NCI-H2107 (cell line): ENCODE results near the gene LMBR1.
A peak's percentile ranks its signal among the peaks of the same experiment; 100 is the strongest.

Experiments used
- DNase-seq: peaks from one replicate; lab custom pipeline; 2025; lab: John Stamatoyannopoulos, UW

The LMBR1 gene

GRCh38 chr7:156795415-156795814, 97.6 kb downstream of the LMBR1 start:
- DNase-seq: no peak

GRCh38 chr7:156793334-156793733, 99.6 kb downstream of the LMBR1 start:
- DNase-seq: no peak

GRCh38 chr7:156792611-156793010, 100.4 kb downstream of the LMBR1 start:
- DNase-seq: no peak

GRCh38 chr7:156791241-156791640, 101.7 kb downstream of the LMBR1 start:
- DNase-seq: no peak

- no peak for DNase-seq
Measured at GRCh38 chr7:156790264-156790663, 102.7 kb downstream of the LMBR1 start.

GRCh38 chr7:156785998-156786543, 106.9 kb downstream of the LMBR1 start:
- no peak for DNase-seq

GRCh38 chr7:156783864-156784263, 109.1 kb downstream of the LMBR1 start:
- no peak for DNase-seq

GRCh38 chr7:156781972-156782371, 111.0 kb downstream of the LMBR1 start:
- DNase-seq: no peak

GRCh38 chr7:156780724-156781455, 112.1 kb downstream of the LMBR1 start:
- no peak for DNase-seq

- no peak for DNase-seq
Measured at GRCh38 chr7:156778668-156779067, 114.3 kb downstream of the LMBR1 start.

GRCh38 chr7:156778201-156778600, 114.8 kb downstream of the LMBR1 start:
- no peak for DNase-seq

GRCh38 chr7:156777364-156778069, 115.5 kb downstream of the LMBR1 start:
- no peak for DNase-seq

- DNase-seq: no peak
Measured at GRCh38 chr7:156776527-156776926, 116.5 kb downstream of the LMBR1 start.

- no peak for DNase-seq
Measured at GRCh38 chr7:156773966-156774365, 119.0 kb downstream of the LMBR1 start.

- no peak for DNase-seq
Measured at GRCh38 chr7:156772725-156773124, 120.3 kb downstream of the LMBR1 start.

- no peak for DNase-seq
Measured at GRCh38 chr7:156768698-156769472, 124.1 kb downstream of the LMBR1 start.

- DNase-seq: no peak
Measured at GRCh38 chr7:156766666-156767065, 126.3 kb downstream of the LMBR1 start.

GRCh38 chr7:156765901-156766656, 126.9 kb downstream of the LMBR1 start:
- DNase-seq: no peak

GRCh38 chr7:156764766-156765165, 128.2 kb downstream of the LMBR1 start:
- no peak for DNase-seq

- peak; percentile 46 for DNase-seq
Measured at GRCh38 chr7:156764016-156764669, 128.8 kb downstream of the LMBR1 start.

GRCh38 chr7:156759579-156760202, 133.3 kb downstream of the LMBR1 start:
- DNase-seq: no peak
